ENCODE measurements around the gene SUN2. TPM values are rescaled to one million over a fixed set of nuclear protein-coding genes. Genes with fewer than 3 reads are reported as not detected.

Gene SUN2
- total and polyA plus RNA-seq, 2 donors (not counting 1 experiment from before 2014, with no cell fraction given) = 27.4 to 76.6 TPM

DNA sequence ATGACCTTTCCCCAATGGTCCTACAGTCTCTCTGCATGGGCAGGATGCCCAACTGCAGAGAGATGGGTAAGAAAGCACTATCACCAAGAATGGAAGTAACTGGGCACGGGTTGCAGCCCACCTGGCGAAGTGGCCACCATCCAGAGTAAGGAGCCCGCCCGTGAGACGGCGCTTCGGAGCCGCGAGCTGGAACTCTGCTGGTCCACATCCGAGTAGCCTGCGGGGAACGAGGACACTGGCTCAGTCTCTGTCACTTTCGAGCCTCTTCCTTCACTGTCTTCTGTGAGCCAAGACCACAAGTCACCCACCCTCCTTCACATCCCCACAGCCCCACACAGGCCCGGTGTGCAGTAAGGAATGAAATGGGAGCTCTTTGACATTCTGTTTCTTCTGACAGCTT lies 5.7 kb downstream of the SUN2 start:
- Histone ChIP-seq H3K27ac (ENCODE audit: insufficient read depth, low read length) (no peak overlapping the region), H3K4me2 (ENCODE audit: extremely low read depth, insufficient read depth, low read length) (no peak overlapping the region), H4K20me1 (ENCODE audit: control insufficient read depth, extremely low read depth, insufficient read depth, low read length) (no peaks in the 10 kb centered on the region), H3K79me2 (ENCODE audit: control insufficient read depth, insufficient read depth, low read length) (peaks cover 18% of the 10 kb centered on the region), H3K36me3 (ENCODE audit: control insufficient read depth, insufficient read depth, low read length) (peaks cover 38% of the 10 kb centered on the region), H3K9me3 (ENCODE audit: control insufficient read depth, insufficient read depth, low read depth, low read length) (no peaks in the 10 kb centered on the region), H3K4me1 (ENCODE audit: control insufficient read depth, extremely low read depth, insufficient read depth, low read length) (peaks cover 4% of the 10 kb centered on the region), H3K27me3 (ENCODE audit: control insufficient read depth, insufficient read depth, low read length) (no peaks in the 10 kb centered on the region), H3K9ac (ENCODE audit: insufficient read depth, low read length) (no peak overlapping the region), H3K4me3 (replicated peaks in 1 of 4; ENCODE audit: control extremely low read depth in 1 of 4, insufficient read depth in 1 of 4, low read depth in 3 of 4, low read length in 4 of 4) (no peak overlapping the region), H2AFZ (ENCODE audit: low read length) (no peak overlapping the region)
- TF ChIP-seq, protein P1, sequence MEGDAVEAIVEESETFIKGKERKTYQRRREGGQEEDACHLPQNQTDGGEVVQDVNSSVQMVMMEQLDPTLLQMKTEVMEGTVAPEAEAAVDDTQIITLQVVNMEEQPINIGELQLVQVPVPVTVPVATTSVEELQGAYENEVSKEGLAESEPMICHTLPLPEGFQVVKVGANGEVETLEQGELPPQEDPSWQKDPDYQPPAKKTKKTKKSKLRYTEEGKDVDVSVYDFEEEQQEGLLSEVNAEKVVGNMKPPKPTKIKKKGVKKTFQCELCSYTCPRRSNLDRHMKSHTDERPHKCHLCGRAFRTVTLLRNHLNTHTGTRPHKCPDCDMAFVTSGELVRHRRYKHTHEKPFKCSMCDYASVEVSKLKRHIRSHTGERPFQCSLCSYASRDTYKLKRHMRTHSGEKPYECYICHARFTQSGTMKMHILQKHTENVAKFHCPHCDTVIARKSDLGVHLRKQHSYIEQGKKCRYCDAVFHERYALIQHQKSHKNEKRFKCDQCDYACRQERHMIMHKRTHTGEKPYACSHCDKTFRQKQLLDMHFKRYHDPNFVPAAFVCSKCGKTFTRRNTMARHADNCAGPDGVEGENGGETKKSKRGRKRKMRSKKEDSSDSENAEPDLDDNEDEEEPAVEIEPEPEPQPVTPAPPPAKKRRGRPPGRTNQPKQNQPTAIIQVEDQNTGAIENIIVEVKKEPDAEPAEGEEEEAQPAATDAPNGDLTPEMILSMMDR (conservative IDR thresholded peaks at IDR 0.05 in 1 of 2, IDR thresholded peaks at IDR 0.05 in 1 of 2; ENCODE audit: low read depth in 1 of 2, low read length in 2 of 2) = no peak
- no peak for TF ChIP-seq EZH2 (IDR thresholded peaks at IDR 0.05; ENCODE audit: low read length, missing control alignments)
- no peak for DNase-seq (ENCODE audit: low read depth in 2 of 2)

GRCh38 chr22:38748487-38749136 lies 7.2 kb downstream of the SUN2 start:
- Histone ChIP-seq H3K4me1 (ENCODE audit: control insufficient read depth, extremely low read depth, insufficient read depth, low read length) (no peaks in the 10 kb centered on the region), H2AFZ (ENCODE audit: low read length) (no peak overlapping the region), H3K79me2 (ENCODE audit: control insufficient read depth, insufficient read depth, low read length) (peaks cover 8% of the 10 kb centered on the region), H3K4me3 (replicated peaks in 1 of 4; ENCODE audit: control extremely low read depth in 1 of 4, insufficient read depth in 1 of 4, low read depth in 3 of 4, low read length in 4 of 4) (no peak overlapping the region), H3K9ac (ENCODE audit: insufficient read depth, low read length) (no peak overlapping the region), H4K20me1 (ENCODE audit: control insufficient read depth, extremely low read depth, insufficient read depth, low read length) (no peaks in the 10 kb centered on the region), H3K9me3 (ENCODE audit: control insufficient read depth, insufficient read depth, low read depth, low read length) (no peaks in the 10 kb centered on the region), H3K27me3 (ENCODE audit: control insufficient read depth, insufficient read depth, low read length) (no peaks in the 10 kb centered on the region), H3K27ac (ENCODE audit: insufficient read depth, low read length) (no peak overlapping the region), H3K36me3 (ENCODE audit: control insufficient read depth, insufficient read depth, low read length) (peaks cover 43% of the 10 kb centered on the region), H3K4me2 (ENCODE audit: extremely low read depth, insufficient read depth, low read length) (no peak overlapping the region)
- TF ChIP-seq, protein P1 (conservative IDR thresholded peaks at IDR 0.05 in 1 of 2, IDR thresholded peaks at IDR 0.05 in 1 of 2; ENCODE audit: low read depth in 1 of 2, low read length in 2 of 2) = no peak
- no peak for TF ChIP-seq EZH2 (IDR thresholded peaks at IDR 0.05; ENCODE audit: low read length, missing control alignments)
- DNase-seq (ENCODE audit: low read depth in 2 of 2) = no peak

DNA sequence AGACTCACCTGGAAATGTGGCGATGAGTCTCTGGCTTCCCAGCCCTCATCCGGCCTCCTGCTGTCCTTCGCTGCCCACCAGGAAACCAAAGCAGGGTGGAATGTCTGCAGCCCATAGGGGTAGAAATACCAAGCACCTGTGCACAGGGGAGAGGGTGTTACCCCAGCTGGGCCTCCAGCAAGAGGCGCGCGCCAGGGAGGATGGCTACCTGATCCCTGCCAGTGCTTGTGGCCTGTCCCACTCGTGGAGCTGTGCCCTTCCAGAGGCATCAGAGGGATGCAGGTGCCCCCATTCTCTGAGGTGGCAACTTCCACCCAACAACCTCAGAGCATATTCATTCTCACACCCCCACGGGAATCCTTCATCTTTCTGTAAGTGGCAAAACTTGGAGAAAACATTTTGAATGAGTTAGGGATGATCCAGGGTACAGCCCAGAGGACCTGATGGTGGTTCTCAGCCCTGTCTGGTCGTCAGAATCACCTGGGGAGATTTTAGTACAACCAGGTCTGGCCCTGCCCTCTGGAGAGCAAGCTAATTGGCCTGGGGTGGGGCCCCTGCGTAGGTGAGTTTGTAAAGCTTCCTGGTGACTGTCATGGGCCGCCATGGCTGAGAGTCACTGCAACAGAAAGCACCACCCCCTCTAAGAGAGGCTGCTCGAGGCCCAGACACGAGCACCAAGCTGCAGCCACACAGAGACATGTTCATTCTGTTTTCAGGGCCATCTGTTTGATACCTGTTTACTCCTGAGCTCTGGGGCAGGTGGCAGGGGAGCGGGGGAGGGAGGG lies 9.9 kb downstream of the SUN2 start:
- no peaks in the 10 kb centered on the region for H4K20me1 ChIP-seq (ENCODE audit: control insufficient read depth, extremely low read depth, insufficient read depth, low read length)
- H3K27me3 ChIP-seq (ENCODE audit: control insufficient read depth, insufficient read depth, low read length) = no peaks in the 10 kb centered on the region
- no peak overlapping the region for H2AFZ ChIP-seq (ENCODE audit: low read length)
- no peak for DNase-seq (ENCODE audit: low read depth in 2 of 2)
- H3K9me3 ChIP-seq (ENCODE audit: control insufficient read depth, insufficient read depth, low read depth, low read length) = no peaks in the 10 kb centered on the region
- H3K36me3 ChIP-seq (ENCODE audit: control insufficient read depth, insufficient read depth, low read length) = peaks cover 44% of the 10 kb centered on the region
- TF ChIP-seq EZH2 (IDR thresholded peaks at IDR 0.05; ENCODE audit: low read length, missing control alignments) = no peak
- TF ChIP-seq, protein P1 (conservative IDR thresholded peaks at IDR 0.05 in 1 of 2, IDR thresholded peaks at IDR 0.05 in 1 of 2; ENCODE audit: low read depth in 1 of 2, low read length in 2 of 2) = no peak
- H3K9ac ChIP-seq (ENCODE audit: insufficient read depth, low read length) = no peak overlapping the region
- no peak overlapping the region for H3K4me2 ChIP-seq (ENCODE audit: extremely low read depth, insufficient read depth, low read length)
- H3K27ac ChIP-seq (ENCODE audit: insufficient read depth, low read length) = no peak overlapping the region
- no peak overlapping the region for H3K4me3 ChIP-seq (replicated peaks in 1 of 4; ENCODE audit: control extremely low read depth in 1 of 4, insufficient read depth in 1 of 4, low read depth in 3 of 4, low read length in 4 of 4)
- no peaks in the 10 kb centered on the region for H3K79me2 ChIP-seq (ENCODE audit: control insufficient read depth, insufficient read depth, low read length)
- H3K4me1 ChIP-seq (ENCODE audit: control insufficient read depth, extremely low read depth, insufficient read depth, low read length) = no peaks in the 10 kb centered on the region

Measured in fibroblast of lung (primary cell).